Epithelial cell of esophagus (primary cell): Measurements from ENCODE around the gene GNG2.
A peak's percentile ranks its signal among the peaks of the same experiment; 100 is the strongest.

ENCODE experiments used
- DNase-seq: peaks from one replicate; pipeline ENCODE4 v3.0.0; 2010; ENCODE audit warnings: low read depth
- H3K4me3 ChIP-seq: 2 replicates; pipeline ENCODE4 v1.5.1; 2011; ENCODE audit warnings: mild to moderate bottlenecking, low read length, control low read depth
- CTCF ChIP-seq: IDR thresholded peaks from 2 replicates; pipeline ENCODE4 v1.5.1; 2011; ENCODE audit warnings: low read depth, mild to moderate bottlenecking, low read length, control low read depth, inconsistent platforms; ENCODE audit not compliant: insufficient read depth; ENCODE audit errors: missing control alignments

GNG2 gene

DNA sequence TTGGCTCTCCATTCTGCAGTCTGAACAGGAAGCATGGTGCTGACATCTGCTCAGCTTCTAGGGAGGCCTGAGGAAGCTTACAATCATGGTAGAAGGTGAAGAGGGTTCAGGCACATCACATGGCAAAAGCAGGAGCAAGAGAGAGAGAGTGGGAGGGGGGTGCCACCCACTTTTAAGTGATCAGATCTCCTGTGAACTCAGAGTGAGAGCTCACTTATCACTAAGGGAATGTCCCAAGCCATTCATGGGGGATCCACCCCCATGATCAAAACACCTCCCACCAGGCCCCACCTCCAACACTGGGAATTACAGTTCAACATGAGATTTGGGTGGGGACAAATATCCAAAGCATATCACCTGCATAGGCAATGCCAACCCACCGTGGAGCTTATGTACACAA is 9.8 kb upstream of the GNG2 start:
- no peak overlapping the region for H3K4me3 ChIP-seq
- TF ChIP-seq CTCF, result no peak
- no peak for DNase-seq

DNA sequence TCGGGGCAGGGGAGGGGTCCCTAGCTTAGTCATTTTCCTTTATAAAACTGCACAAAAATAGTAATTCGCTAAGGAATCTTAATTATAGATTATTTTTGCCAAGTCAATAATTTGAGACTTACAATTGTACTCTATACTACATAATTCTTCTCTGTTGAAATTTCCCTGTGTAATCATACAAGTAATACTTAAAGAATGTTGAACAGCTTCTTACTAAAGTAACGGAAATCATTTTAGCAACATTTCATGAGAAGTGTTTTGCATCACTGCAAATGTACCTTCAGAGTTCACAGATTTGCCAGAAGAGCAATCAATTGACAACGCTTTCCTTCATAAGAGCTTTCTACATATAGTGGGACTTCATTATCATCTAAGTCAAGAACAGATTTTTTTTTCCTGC is 7.9 kb upstream of the GNG2 start:
- TF ChIP-seq CTCF, result no peak
- DNase-seq, result no peak
- H3K4me3 ChIP-seq, result no peak overlapping the region

DNA sequence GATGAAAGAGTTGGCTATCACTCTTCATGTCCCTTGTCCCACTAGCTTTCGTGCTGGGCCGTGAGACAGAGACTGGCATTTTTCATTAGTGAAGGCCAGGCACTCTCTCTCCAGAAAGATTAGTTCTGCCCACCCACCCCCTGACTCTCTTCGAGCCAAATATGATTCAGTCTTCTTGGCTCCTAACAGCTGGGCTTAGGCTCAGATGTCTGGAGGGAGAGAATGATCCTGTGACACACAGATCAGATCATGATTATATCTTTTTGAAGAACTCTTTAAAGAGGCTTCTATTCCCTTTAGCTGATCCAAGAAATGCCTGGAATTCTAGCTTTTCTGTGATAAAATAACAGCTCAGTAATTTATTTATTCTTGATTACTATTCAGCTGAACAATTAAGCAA is 5.2 kb upstream of the GNG2 start:
- no peak for DNase-seq
- H3K4me3 ChIP-seq, result no peak overlapping the region
- TF ChIP-seq CTCF, result no peak

- H3K4me3 ChIP-seq, result no peak overlapping the region
- DNase-seq, result no peak
- no peak for TF ChIP-seq CTCF
These were observed 3.6 kb upstream of the GNG2 start for GRCh38 chr14:51856792-51857296.

DNA sequence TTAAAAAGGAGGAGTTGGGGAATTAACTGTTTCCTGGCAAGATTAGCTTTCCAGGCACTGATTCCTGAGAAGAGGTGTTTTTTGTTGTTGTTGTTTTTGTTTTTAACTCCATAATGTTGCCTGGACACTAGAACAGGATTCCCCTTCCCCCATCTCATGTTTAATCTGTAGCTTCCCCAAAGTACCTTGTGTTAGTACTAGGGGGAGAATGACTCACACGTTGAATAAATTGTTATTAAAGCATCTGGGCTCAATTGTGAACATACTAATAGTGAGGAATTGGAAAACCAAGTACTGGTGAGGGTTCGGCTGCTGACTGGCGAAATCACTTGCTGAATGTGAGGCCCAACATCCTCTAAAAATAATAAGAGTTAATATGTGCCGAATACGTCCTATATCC is 1.3 kb upstream of the GNG2 start:
- DNase-seq, result no peak
- no peak overlapping the region for H3K4me3 ChIP-seq
- no peak for TF ChIP-seq CTCF

DNA sequence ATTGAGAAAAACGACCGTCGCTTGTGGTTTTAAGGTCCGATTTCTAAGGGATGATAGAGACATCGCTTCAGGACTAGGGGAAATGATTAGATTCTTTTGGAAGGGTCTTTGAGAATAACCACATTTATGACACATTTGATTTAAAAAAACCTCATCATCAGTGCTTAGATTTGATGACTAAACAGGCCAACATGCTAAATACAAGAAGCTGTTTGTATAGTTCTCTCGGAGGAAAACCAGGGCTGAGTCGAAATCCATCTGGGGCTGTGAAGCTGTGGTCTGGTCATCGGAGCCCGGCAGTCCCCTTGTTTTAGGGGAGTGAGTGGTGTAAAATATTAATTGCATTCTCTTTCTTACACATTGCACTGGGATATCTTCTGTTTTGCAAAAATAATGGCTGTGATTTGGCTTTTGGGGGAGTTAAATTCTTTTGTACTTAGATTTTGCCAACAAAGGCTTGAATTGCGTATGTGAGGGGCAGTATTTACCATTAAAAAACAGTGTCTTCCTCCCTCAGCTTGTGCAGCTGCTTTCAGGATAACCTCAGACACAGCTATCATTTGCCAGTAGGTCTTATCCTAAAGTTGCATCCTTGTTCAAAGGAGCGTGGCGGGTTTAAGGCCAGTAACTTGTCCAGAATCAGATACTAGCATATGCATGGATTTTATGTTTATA is 550 bp downstream of the GNG2 start:
- TF ChIP-seq CTCF, result no peak

DNA sequence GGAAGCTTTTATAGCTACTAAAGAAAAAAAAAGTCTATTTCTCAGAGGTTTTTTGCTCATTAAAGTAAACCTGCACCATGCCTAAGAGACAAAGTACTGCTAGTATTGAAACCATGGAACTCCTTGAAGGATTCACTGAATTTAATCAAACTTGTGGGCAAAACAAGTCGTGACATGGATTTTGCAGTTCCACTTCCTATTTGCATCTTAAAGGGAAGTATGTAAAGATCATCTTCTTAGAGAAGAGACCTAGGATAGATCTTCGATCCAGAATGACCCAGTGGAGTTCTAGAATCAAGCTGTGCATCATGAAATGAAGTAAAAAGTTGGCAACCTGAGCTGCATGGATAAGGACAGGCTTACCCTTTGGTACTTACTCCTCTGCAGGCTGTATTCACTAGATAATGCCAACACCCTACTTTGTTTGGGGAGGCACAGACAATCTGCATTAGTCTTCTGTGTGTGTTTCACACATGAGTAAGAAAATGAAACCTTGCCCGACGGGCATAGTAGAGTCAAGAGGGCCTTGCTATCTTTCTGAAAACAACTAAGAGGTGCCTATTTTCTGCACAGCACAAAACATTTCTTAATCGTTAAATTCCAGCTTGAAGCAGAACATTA is 1.9 kb downstream of the GNG2 start:
- DNase-seq, result no peak
- no peak overlapping the region for H3K4me3 ChIP-seq
- TF ChIP-seq CTCF, result no peak

More for the DNA sequence above, 550 bp downstream of the GNG2 start:
- H3K4me3 ChIP-seq, result peak overlapping the region; percentile 31
- DNase-seq, result peak; percentile 32
